ENCODE results near the gene PLIN1. TPM values are rescaled to one million over a fixed set of nuclear protein-coding genes. Genes with fewer than 3 reads are reported as not detected.

Gene PLIN1
- total and polyA plus RNA-seq, 2 experiments from 2014 or later: 6.3 to 6.8 TPM

DNA sequence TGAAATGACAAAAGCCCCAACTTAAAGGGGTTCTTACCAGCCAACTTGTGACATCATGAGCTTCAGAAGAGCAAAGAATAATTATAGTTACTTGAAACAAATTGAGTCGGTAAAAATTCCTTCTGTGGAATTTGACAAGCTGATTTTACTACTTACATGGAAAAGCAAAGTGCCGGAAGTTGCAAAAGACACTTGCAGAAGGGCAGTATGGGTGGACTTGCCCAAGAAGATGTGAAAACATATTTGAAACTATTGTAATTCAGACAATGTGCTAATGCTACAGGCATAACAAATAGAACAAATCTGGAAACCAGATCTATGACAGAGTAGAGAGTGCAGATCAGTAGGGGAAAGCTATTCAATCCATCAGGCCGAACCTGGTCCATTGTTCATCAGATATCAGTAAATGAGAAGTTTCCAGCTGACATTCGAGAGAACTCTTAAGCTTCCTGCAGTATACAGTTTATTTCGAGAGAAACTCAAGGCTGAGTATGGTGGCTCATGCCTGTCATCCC, 21.4 kb downstream of the PLIN1 start:
- no peaks in the 10 kb centered on the region for H3K9me3 ChIP-seq (ENCODE audit: low read depth)
- no peaks in the 10 kb centered on the region for H3K36me3 ChIP-seq (replicated peaks; ENCODE audit: insufficient read depth, low read depth)
- no peaks in the 10 kb centered on the region for H3K27me3 ChIP-seq
- no peaks in the 10 kb centered on the region for H3K4me1 ChIP-seq (ENCODE audit: insufficient read depth)
- no peak for DNase-seq (ENCODE audit: low spot score)
- H3K9me2 ChIP-seq (replicated peaks; ENCODE audit: insufficient read depth): no peaks in the 10 kb centered on the region
- H4K20me1 ChIP-seq (ENCODE audit: insufficient read depth, poor library complexity, severe bottlenecking): no peaks in the 10 kb centered on the region
- H3K4me3 ChIP-seq: no peak overlapping the region
- peaks cover 3% of the 10 kb centered on the region for H3K79me2 ChIP-seq
- TF ChIP-seq EZH2phosphoT487 (IDR thresholded peaks at IDR 0.05; ENCODE audit: low read depth, severe bottlenecking, unreplicated experiment) (no peak), EZH2 (IDR thresholded peaks at IDR 0.05; ENCODE audit: borderline replicate concordance) (no peak)
- TF ChIP-seq, protein P1, sequence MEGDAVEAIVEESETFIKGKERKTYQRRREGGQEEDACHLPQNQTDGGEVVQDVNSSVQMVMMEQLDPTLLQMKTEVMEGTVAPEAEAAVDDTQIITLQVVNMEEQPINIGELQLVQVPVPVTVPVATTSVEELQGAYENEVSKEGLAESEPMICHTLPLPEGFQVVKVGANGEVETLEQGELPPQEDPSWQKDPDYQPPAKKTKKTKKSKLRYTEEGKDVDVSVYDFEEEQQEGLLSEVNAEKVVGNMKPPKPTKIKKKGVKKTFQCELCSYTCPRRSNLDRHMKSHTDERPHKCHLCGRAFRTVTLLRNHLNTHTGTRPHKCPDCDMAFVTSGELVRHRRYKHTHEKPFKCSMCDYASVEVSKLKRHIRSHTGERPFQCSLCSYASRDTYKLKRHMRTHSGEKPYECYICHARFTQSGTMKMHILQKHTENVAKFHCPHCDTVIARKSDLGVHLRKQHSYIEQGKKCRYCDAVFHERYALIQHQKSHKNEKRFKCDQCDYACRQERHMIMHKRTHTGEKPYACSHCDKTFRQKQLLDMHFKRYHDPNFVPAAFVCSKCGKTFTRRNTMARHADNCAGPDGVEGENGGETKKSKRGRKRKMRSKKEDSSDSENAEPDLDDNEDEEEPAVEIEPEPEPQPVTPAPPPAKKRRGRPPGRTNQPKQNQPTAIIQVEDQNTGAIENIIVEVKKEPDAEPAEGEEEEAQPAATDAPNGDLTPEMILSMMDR (IDR thresholded peaks at IDR 0.05; ENCODE audit: poor library complexity): no peak
- no peak overlapping the region for H2AFZ ChIP-seq
- no peak overlapping the region for H3K4me2 ChIP-seq
- WGBS (ENCODE audit: low lambda C conversion rate, missing lambda C conversion rate): 81% methylated on average over 5 of the region's 5 CpGs
- no peak overlapping the region for H3K27ac ChIP-seq

DNA sequence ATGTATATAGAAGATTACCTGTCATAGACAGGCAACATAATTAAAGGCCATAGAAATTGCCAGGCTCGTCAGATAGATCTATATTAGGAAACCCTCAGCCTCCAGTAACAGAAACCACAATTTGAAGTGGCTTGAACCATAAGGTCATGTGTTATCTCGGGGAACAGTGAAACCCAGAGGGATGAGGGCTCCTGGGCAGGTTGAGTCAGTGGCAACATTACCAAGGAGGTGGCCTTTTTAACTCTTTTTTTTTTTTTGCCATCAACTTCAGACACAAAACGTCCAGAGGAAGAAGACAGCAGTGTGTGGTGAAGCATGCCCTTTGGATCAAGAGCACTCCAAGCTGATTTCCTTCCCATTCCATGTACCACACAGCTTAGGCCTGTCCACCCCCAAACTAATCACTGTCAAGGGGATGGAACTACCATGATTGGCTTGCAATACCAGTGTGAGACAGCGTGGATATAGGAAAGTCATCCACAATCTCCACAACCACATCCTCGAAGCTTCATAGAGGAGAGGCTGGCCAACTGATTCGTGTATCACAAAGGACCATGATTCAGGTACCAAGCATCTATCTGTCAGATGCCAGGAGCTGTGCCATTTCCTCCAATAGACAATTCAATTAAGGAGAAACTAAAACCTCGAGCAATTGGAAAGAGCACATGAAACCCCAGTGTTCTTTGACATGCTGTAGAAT, 22.9 kb downstream of the PLIN1 start:
- 84% methylated on average over 7 of the region's 7 CpGs for WGBS (ENCODE audit: low lambda C conversion rate, missing lambda C conversion rate)
- Histone ChIP-seq H3K27ac (no peak overlapping the region), H3K4me2 (no peak overlapping the region), H2AFZ (no peak overlapping the region), H3K4me1 (ENCODE audit: insufficient read depth) (no peaks in the 10 kb centered on the region), H3K9me2 (replicated peaks; ENCODE audit: insufficient read depth) (no peaks in the 10 kb centered on the region), H3K27me3 (no peaks in the 10 kb centered on the region), H4K20me1 (ENCODE audit: insufficient read depth, poor library complexity, severe bottlenecking) (no peaks in the 10 kb centered on the region), H3K4me3 (no peak overlapping the region), H3K9me3 (ENCODE audit: low read depth) (no peaks in the 10 kb centered on the region), H3K36me3 (replicated peaks; ENCODE audit: insufficient read depth, low read depth) (no peaks in the 10 kb centered on the region), H3K79me2 (peaks cover 3% of the 10 kb centered on the region)
- no peak for TF ChIP-seq EZH2phosphoT487 (IDR thresholded peaks at IDR 0.05; ENCODE audit: low read depth, severe bottlenecking, unreplicated experiment)
- TF ChIP-seq, protein P1 (IDR thresholded peaks at IDR 0.05; ENCODE audit: poor library complexity): no peak
- no peak for TF ChIP-seq EZH2 (IDR thresholded peaks at IDR 0.05; ENCODE audit: borderline replicate concordance)
- DNase-seq (ENCODE audit: low spot score): no peak

DNA sequence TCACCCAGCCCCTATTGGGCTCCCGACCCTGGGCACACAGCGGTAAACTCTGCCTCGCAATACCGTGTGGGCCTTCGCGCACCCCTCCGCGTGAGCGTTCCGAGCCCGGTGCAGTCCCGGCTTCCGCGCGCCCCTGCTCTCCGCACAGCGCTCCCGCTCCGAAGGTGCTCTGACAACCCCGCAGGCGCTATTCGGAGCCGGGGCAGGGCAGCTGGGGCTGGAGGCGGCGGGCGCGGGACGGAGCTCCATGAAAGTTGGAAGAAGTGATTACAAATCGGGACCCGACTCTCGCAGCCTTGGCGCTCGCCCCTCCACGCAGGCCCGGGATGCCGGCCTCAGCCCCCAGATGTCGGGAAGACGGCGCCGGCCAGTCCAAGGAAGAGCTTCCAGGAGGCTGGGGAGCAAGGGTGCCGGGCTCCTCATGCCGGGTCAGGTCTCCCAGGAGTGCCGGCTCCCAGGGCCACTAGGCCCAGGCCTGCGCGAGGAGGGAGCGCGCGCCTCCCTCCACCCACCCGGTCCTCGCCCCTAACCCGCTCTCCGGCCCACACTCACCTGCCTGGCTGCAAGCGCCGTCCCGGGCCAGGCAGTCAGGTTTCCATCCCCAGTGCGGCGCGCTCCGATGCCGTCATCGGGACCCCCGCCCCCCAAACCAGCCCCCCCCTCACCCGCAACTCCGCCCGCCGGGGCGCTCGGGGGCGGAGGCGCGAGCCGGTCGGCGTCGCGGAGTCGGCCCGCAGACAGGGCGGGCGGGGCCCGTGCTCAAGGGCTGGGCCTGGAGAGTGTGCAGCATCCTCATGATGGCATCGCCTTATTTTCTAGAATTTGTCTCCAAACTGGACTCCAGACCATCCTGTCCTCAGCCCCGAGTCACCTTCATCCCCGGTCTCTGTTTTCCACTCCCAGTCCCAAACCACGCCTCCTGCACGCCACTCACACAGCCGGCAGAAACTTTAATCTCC, 24.0 kb downstream of the PLIN1 start, which contains the start of gene KIF7:
KIF7 (minus strand) TSS at position 621 of the 959 bp plus-strand sequence. CDS start 2,537 bp downstream, outside the sequence.
- H3K79me2 ChIP-seq: peaks cover 3% of the 10 kb centered on the region
- no peaks in the 10 kb centered on the region for H3K9me3 ChIP-seq (ENCODE audit: low read depth)
- WGBS (ENCODE audit: low lambda C conversion rate, missing lambda C conversion rate): 2% methylated on average over 55 of the region's 87 CpGs
- H3K4me3 ChIP-seq: peak within 1 kb of the TSS; percentile 89
- H3K9me2 ChIP-seq (replicated peaks; ENCODE audit: insufficient read depth): no peaks in the 10 kb centered on the region
- H3K36me3 ChIP-seq (replicated peaks; ENCODE audit: insufficient read depth, low read depth): no peaks in the 10 kb centered on the region
- TF ChIP-seq, protein P1 (IDR thresholded peaks at IDR 0.05; ENCODE audit: poor library complexity): no peak
- TF ChIP-seq EZH2phosphoT487 (IDR thresholded peaks at IDR 0.05; ENCODE audit: low read depth, severe bottlenecking, unreplicated experiment) (no peak), EZH2 (IDR thresholded peaks at IDR 0.05; ENCODE audit: borderline replicate concordance) (no peak)
- no peaks in the 10 kb centered on the region for H3K27me3 ChIP-seq
- peak; percentile 83 for DNase-seq (ENCODE audit: low spot score)
- no peaks in the 10 kb centered on the region for H4K20me1 ChIP-seq (ENCODE audit: insufficient read depth, poor library complexity, severe bottlenecking)
- peak within 1 kb of the TSS; percentile 68 for H3K27ac ChIP-seq
- H2AFZ ChIP-seq: peak within 1 kb of the TSS; percentile 96
- peak within 1 kb of the TSS; percentile 98 for H3K4me2 ChIP-seq
- no peaks in the 10 kb centered on the region for H3K4me1 ChIP-seq (ENCODE audit: insufficient read depth)
